NT2/D1 (cell line): ENCODE data around the gene ELP5.

Experiments used
- YY1 ChIP-seq: IDR thresholded peaks from 2 replicates; pipeline ENCODE4 v1.6.1; 2011; ENCODE audit not compliant: insufficient read length, insufficient read depth
- ZNF274 ChIP-seq: IDR thresholded peaks from 2 replicates; pipeline ENCODE4 v1.6.1; 2011; ENCODE audit warnings: mild to moderate bottlenecking, low read depth, low read length

DNA sequence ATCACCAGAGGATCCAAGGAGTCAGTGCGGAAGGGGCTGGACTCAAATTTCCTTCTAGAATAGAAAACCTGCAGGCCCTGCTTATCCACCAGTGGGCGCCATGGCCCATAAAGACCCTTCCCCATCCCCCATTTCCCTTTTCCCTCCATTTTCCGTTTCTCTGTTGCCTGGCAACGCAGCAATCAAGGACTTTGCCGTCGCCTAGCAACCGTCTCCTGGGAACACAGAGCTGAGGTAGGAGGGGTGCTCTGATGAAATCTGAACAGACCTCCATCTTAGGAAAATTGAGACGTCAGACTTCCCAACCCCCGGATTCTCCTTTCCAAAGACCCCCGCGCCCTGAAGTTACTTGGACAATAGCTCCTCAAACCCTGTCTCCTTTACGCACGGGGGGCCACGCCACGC is 38.1 kb upstream of the ELP5 start:
- no peak for TF ChIP-seq ZNF274
- no peak for TF ChIP-seq YY1
